OCI-LY1 (cell line): ENCODE results near the gene FBXO41.

Experiments used
- EZH2 ChIP-seq: fragments of 200-600 bp; sonication (generic), shearing (Covaris generic); IDR thresholded peaks from 2 replicates; pipeline ENCODE4 v1.8.0; 2017; ENCODE audit warnings: borderline replicate concordance, mixed run types, mild to moderate bottlenecking, antibody characterized with exemption, low read length, moderate library complexity, mixed read lengths
- TF ChIP-seq, protein P1 (sequence below): fragments of 200-600 bp; sonication (generic), shearing (Covaris generic); IDR thresholded peaks from 2 replicates; pipeline ENCODE4 v1.5.1; 2017; ENCODE audit warnings: mild to moderate bottlenecking, antibody characterized with exemption, low read length, moderate library complexity, mixed read lengths

DNA sequence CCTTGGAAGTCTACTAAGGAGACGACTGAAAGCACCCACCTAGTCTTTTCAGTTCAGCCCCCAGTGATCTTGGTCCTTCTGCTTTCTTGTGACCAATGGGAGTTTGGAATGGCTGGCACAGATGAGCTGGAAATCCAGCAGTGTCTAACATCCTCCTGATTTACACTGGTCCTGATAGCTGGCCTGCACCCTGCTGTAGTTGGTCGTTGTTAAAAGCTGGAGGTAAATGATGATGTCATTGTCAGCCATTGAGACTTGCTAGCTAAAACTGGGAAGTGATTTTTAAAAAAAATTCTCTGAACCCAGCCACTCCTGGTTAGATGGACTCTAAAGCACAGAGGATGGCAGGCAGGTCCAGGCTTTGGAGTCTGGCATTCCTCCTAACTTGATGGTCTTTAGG lies 30.9 kb downstream of the FBXO41 start:
- TF ChIP-seq, protein P1, sequence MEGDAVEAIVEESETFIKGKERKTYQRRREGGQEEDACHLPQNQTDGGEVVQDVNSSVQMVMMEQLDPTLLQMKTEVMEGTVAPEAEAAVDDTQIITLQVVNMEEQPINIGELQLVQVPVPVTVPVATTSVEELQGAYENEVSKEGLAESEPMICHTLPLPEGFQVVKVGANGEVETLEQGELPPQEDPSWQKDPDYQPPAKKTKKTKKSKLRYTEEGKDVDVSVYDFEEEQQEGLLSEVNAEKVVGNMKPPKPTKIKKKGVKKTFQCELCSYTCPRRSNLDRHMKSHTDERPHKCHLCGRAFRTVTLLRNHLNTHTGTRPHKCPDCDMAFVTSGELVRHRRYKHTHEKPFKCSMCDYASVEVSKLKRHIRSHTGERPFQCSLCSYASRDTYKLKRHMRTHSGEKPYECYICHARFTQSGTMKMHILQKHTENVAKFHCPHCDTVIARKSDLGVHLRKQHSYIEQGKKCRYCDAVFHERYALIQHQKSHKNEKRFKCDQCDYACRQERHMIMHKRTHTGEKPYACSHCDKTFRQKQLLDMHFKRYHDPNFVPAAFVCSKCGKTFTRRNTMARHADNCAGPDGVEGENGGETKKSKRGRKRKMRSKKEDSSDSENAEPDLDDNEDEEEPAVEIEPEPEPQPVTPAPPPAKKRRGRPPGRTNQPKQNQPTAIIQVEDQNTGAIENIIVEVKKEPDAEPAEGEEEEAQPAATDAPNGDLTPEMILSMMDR, result no peak
- TF ChIP-seq EZH2, result no peak
